DMS 273 (cell line): ENCODE data around the gene CIBAR2.

ENCODE experiments used
- DNase-seq: peaks from one replicate; lab custom pipeline; 2025; ENCODE audit not compliant: unreplicated experiment; lab: John Stamatoyannopoulos, UW

Gene CIBAR2

GRCh38 chr16:85103114-85104079 is 8.9 kb downstream of the CIBAR2 start:
- DNase-seq = no peak

- no peak for DNase-seq
These were observed 10.2 kb downstream of the CIBAR2 start for GRCh38 chr16:85101956-85102630.

- no peak for DNase-seq
These were observed 12.0 kb downstream of the CIBAR2 start for GRCh38 chr16:85100265-85100664.

GRCh38 chr16:85098565-85098964 is 13.7 kb downstream of the CIBAR2 start:
- DNase-seq = no peak

GRCh38 chr16:85096921-85097320 is 15.4 kb downstream of the CIBAR2 start:
- DNase-seq = no peak

GRCh38 chr16:85094812-85095211 is 17.5 kb downstream of the CIBAR2 start:
- peak; percentile 54 for DNase-seq

GRCh38 chr16:85094176-85094805 is 18.0 kb downstream of the CIBAR2 start:
- no peak for DNase-seq

- no peak for DNase-seq
These were observed 18.6 kb downstream of the CIBAR2 start for GRCh38 chr16:85093705-85094104.

- no peak for DNase-seq
These were observed 19.4 kb downstream of the CIBAR2 start for GRCh38 chr16:85092851-85093250.

- DNase-seq = no peak
These were observed 20.0 kb downstream of the CIBAR2 start for GRCh38 chr16:85092309-85092708.

- DNase-seq = no peak
These were observed 20.8 kb downstream of the CIBAR2 start for GRCh38 chr16:85091522-85091910.

GRCh38 chr16:85090873-85091521 is 21.3 kb downstream of the CIBAR2 start:
- no peak for DNase-seq

GRCh38 chr16:85090181-85090580 is 22.1 kb downstream of the CIBAR2 start:
- DNase-seq = no peak

- DNase-seq = no peak
These were observed 22.7 kb downstream of the CIBAR2 start for GRCh38 chr16:85089525-85089924.

- no peak for DNase-seq
These were observed 23.6 kb downstream of the CIBAR2 start for GRCh38 chr16:85088570-85089199.

- DNase-seq = no peak
These were observed 24.2 kb downstream of the CIBAR2 start for GRCh38 chr16:85087899-85088569.

GRCh38 chr16:85086347-85087291 is 25.7 kb downstream of the CIBAR2 start:
- peak; percentile 92 for DNase-seq

- DNase-seq = no peak
These were observed 26.6 kb downstream of the CIBAR2 start for GRCh38 chr16:85085721-85086120.
